Nucleus accumbens (tissue), 56 donors: ENCODE results near the gene SLC22A3.
"Not testable (repeated sequence)": the region's sequence is repeated elsewhere in the genome, so short reads cannot be mapped to it uniquely, and the experiment has no call there.

Experiments
- DNase-seq, 56 donors: peaks; one replicate each; lab custom pipeline; 2025; lab: John Stamatoyannopoulos, UW

SLC22A3 gene

DNA sequence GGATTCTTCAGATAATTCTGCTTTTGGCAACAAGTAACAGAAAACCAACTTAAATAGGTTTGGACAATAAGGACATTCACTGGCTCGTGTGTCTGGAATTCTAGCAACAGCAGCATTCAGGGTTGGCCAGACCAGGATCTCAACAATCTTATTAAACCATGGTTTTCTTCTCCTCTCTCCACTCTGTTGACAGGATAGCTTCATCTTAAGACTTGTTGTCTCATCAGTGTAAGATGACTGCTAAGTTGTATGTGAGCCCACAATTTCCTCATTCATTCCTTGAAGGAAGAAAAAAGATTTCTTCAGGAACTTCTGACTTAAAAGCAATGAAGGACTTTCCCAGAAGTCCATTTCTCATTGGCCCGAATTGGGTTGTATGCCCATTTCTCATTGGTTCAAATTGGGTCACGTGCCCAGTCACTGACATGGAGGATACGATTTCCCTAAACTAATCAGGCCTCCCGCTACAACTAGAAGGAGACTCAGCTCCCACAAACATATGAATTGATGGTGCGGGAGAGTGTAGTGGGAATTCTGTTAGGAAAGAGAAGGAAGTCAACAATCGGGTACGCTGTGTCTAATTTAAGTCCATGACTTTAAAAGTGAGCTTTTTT lies 83.7 kb downstream of the SLC22A3 start:
- no peak for DNase-seq

DNA sequence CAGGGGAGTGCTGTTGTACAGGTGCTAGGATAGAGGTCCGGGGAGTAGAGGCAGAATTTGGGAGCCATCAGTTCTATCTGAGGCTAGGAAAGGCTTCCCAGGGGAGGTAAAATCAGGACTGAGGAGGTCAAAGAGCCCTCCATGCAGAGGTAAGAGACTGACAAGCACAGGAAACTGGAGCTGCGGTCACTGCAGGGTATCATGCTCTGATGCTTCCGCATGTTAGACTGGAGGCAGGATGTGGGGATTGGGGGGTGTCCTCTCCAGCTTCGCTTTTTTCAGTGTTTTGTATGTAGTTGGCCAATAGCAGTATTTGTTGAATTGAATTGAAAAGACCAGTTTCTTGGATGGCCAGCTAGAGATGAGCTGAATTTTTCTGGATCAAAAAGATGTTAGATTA lies 87.8 kb downstream of the SLC22A3 start:
- DNase-seq, result no peak

DNA sequence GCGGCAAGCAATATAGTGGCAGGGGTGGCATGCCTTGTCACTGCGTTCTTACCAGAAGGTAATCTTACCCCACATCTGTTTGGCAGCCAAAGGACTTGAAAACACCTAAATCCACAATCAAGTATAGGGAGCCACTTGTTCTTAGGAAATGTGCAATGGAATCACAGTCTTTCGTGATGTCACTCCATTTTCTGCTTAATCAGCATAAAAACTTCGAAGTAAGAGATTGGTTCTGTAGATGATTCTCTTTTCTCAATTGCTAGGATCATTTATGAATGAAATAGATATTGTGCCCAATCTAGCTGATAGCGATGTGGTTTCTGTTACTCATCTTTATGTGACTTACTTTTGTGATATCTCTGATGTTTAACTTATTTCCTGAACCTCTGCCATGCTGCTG lies 89.0 kb downstream of the SLC22A3 start:
- DNase-seq, result no peak

DNA sequence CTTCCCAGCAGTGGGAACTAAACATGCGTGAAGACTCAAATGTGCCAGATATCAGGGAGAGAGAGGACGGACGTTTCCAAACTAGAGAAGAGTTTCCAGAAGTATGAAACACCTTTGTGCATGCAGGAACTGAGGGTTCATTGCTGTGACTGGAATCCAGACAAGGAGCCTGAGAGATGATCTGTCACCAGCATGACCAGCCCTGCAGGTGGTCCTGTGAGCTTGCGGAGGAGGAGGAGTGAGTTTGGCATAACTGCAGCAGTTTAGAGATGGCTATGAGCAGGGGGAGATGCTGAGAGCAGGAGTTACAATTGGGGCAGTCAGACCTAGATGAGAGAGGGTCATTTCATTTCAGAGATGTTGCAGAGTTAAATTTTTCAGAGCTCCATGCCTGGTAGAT lies 89.6 kb downstream of the SLC22A3 start:
- no peak for DNase-seq

DNA sequence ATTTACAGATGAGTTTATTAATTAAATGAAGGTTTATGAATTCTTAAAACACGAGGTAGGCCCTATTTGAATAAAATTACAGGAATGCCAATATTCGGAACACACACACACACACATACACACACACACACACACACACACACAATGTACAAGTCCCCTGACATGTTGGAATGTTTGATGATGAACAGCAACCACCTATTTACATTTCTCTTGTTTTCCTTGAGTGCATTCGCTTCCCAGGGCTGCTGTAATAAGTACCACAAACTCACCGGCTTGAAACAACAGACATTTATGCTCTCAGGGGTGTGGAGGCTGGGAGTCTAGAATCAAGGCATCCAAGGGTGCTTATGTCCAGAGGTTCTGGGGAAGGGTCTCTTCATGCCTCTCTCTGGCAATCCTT lies 90.3 kb downstream of the SLC22A3 start:
- no peak for DNase-seq

DNA sequence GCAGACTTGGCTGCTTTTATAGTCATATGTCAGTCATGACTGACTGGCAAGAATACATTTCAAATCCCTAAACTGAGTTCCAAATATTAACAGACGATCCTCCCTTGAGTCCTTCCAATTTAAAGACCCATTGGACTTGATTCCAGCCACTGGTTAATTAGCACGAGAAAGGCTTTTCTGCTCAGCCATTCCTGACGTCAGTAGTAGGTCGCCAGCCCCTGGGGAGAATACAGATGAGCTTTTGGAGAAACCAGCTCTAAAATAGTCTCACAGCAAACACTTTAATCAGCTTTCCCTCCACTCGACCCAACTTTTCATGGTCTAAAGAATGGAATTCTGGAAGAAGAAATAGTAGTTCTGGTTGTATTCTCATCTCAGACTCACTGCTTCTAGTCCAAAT lies 91.6 kb downstream of the SLC22A3 start:
- peak in 21 of 56 donors; percentile 3 to 73 (median 18) for DNase-seq

DNA sequence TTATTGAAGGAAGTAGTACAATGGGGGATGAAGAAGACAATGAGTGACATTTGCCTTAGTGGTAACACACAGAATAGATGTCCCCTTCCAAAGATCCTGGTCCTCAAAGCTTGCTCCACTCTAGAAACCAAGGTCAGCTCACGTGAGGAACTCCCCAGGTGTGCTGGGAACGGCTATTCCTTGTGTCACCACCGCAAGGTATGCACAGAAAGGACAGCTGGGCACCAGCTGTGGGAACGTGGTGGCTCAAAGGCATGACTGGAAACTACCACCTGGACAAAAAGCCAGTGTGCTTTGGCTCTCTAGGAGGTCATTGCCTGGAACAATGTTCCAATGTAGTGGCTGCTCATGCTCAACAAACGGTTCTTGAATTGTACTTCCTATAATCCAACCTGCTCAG lies 94.0 kb downstream of the SLC22A3 start:
- DNase-seq, result no peak

DNA sequence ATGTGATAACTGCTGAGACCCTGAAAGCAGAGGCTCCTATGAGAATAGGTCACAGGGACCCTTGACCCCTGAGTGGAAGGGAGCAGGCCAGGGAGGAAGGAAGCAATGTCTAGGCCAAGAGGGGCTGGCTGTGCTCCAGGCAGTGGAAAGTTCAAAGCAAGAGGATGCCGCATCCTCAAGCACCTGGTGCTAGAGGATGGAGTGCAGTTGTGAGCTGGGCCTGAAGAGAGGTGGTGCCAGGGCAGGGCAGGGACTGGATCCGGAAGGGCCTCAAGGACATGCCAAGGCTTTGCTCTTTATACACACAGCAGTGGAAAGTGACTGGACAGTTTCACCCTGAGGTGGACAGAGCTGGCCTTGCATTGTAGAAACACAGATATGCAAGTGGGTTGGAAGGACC lies 97.0 kb downstream of the SLC22A3 start:
- no peak for DNase-seq

DNA sequence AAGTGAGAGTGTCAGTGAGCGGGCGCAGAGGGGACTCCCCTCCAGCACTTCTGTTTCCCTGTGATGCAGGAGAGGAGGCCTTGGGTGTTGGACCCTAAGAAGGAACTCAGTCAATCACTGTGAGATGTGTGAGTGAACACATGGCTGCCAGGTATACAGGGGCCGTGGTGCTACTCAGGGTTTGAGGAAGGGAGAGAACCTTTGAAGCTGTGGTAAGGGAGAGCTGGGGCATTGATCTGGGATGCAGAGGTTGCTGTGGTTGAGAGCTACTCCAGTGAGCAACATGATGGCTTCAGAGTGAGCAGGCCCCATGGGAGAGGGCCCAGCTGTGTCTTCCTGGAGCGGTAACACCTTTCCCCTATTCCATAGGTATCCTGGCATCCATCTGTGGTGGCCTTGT lies 99.2 kb downstream of the SLC22A3 start:
- DNase-seq, result no peak

DNA sequence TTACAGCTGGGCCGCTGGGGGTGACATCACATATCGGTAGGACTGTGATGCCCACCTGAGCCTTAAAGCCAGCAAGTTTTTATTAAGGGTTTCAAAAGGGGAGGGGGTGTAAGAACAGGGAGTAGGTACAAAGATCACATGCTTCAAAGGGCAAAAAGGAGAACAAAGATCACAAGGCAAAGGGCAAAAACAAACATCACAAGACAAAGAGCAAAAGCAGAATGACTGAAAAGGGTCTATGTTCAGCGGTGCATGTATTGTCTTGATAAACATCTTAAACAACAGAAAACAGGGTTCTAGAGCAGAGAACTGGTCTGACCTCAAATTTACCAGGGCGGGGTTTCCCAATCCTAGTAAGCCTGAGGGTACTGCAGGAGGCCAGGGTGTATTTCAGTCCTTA lies 101.6 kb downstream of the SLC22A3 start:
- DNase-seq, result not testable (repeated sequence)

DNA sequence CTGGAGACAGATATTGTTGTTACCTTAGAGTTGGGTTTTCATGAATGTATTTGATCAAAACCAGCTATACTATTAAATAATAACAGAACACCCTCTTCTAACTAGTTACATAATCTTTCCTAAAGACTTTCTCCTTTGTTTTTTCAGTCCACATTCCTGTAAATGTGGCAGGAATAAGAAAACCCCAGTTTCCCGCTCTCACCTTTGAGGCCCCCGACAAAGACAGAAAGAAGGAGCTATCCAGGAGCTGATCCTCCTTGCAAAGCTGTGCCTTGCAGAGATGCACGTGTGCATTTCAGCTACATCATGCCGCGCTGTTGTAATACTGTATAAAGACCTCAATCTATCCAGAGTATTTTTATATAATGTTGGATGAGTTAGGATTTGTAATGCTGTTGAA lies 102.7 kb downstream of the SLC22A3 start:
- no peak for DNase-seq

DNA sequence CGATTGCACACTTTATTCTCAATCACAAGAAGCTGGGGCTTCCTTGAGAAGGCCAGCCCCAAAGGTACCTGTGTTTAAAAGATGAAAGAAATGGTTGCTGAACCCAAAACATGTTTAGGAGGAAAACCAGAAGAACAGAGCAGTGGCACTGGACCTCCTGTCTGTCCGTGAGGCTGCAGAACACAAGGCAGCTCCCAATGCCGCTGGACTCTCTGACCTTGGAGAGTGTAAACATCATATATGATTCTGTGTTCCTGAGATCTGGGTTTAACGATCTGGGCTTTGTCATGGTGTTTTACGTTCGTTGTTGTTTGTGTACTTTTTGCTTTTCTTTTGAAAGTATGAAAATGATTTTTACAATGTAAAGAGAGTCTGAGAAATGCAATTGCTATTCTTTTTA lies 106.1 kb downstream of the SLC22A3 start:
- DNase-seq, result no peak

DNA sequence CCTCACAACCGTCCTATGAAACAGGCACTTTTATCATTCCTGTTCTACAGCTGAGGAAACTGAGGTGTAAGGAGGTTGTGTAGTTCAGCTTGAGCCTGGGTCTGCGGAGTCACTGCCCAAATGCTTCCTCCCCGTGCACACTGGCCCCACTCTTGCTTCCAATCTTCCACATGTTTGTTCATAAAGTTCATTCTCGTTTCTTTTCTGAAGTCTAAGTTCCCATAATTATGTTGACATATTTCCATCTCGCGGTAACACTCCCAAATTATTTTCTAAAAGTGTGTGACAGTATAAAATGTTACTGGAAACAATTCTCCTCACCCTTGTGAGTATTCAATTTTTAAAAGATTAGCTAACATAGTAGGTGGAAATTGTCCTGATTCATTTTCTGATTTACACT lies 106.9 kb downstream of the SLC22A3 start:
- DNase-seq, result no peak

DNA sequence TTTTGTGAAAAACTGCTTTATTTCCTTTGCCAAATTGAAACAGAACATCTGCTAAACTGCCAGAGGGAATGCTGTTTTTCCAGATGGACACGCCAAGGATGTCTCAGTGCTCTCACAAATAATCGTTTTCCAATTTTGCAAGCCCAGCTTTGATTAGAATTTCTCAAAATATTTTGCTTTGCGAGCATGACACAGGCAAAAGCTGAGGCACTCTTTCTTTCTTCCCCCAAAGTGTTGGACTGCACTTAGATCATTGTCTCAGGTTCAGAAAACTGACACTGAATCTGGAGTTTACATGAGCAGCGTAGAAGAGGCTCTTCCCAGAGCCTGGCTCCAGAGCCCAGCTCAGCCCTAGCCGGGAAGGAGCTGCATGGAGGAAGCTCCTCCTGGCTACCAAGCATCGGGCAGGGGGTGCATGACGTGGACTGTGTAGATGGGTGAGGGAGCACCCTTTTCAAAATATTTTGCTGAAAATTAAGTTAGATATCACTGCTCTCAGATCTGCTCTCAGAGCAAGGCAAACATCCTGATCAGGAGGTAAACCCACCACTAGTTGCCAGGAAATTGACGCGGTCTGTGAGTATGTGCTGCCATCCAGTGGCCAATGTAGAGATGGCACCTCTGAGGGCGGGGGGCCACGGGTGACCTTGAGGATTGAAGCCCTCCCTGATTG lies 107.5 kb downstream of the SLC22A3 start:
- DNase-seq, result peak in 50 of 56 donors; percentile 2 to 69 (median 34)

DNA sequence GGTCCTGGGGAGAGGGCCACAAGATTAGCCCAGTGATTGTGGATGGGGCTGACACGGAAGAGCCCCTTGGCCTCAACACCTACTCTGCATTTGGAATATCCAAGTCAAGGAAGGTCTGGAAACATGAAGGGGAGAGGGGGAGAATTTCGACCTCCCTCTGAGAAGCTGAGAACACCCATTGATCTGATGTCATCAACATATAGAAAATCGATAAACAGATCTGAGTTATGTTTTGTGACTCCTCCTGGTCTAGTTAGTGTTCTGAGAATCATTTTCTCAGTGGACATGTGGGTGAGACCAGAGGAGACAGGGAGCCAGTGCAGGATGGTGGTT lies 108.0 kb downstream of the SLC22A3 start:
- DNase-seq, result no peak

DNA sequence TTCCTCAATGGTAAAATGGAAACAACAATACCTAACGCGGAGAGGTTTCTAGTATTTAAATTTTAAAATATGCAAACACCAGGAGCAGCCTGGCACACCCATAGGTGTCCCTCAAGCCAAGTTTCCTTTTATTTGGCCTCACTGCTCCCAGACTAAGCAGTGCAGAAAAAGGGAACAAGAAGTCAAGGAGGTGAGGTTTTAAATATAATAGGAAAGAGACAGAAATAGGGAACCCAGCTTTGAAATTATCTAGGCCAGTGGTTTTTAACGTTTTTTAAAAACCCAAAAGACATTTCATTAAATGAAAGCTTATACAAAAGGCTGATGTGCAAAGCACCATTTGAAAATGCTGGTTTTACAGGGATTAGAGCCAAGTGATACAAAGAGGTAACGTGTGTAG lies 109.6 kb downstream of the SLC22A3 start:
- DNase-seq, result no peak

DNA sequence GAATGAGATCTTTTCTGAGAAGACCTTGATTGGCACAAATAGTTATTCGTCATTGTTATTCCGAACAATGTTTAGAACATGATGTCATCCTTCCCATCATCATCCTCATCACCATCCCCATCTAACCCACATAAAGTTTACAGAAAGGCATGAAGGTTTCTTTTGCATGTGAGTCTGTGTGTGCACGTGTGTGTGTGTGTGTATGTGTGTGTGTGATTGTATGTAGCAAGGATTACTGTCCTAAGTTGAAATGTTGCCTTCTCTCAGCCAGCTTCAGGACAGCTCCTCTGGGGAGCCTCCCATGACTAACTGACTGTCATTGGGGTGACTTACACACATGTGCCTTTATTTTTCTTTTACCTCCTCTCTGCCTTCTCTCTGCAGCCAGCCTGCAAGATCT lies 113.5 kb downstream of the SLC22A3 start:
- no peak for DNase-seq

DNA sequence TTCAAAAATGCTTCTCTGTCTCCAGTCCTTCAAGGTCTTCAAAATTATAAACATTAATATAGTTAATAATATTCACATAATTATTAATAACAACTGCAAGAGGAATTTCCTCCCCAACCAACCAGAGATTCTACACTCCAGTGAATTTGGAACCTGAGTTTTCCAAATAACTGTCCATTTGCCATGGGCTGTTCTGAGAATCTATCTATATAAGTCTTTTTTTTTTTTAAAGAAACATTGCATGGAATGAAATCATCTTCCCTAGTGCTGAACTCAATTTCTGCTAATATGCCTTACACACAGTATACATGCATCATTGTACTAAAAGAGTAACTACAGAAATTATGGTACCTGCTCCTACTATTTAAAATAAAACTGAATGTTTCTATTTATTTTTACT lies 113.9 kb downstream of the SLC22A3 start:
- no peak for DNase-seq

DNA sequence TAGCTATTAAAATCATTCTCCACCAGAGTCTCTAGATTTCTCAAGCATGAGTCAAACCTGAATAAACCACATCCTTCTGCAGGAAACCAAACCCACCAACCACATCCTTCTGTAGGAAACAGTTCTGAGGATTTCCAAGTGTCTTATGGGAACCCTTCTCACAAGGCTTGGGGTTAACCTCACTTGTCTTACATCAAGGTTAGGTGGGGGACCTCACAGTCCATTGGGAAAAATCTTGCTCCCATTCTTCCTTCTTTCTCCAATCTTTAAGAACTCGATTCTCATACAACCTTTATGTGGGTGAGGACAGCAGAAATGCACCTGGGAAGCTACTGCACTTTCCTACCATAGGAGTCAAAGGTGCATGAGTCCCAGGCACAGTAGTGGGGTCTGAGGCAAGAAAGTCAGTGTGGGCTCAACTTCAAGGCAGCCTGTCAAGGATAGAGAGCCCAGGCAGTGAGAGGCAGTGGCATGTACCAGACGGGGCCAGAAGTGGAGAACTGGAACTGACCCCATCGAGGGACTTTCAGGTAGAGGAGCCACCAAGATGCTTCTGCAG lies 114.5 kb downstream of the SLC22A3 start:
- no peak for DNase-seq

DNA sequence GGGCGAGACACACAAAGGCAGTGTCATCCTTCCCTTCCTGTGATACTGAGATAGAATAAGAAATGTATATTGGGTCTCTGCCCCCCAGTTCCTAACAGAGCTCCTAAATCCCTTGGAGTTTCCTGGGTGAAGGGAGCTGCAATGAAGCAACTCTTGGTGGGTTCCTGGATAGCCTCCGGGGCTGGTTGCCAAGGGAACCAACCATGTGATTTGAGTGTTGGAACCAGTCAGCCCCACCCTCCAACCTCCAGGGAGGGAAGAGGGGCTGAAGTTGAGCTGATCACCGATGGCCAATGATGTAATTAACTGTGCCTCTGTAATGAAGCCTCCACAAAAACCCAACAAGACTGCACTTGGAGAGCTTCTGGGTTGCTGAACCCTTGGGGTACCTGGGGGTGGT lies 116.6 kb downstream of the SLC22A3 start:
- DNase-seq, result no peak

DNA sequence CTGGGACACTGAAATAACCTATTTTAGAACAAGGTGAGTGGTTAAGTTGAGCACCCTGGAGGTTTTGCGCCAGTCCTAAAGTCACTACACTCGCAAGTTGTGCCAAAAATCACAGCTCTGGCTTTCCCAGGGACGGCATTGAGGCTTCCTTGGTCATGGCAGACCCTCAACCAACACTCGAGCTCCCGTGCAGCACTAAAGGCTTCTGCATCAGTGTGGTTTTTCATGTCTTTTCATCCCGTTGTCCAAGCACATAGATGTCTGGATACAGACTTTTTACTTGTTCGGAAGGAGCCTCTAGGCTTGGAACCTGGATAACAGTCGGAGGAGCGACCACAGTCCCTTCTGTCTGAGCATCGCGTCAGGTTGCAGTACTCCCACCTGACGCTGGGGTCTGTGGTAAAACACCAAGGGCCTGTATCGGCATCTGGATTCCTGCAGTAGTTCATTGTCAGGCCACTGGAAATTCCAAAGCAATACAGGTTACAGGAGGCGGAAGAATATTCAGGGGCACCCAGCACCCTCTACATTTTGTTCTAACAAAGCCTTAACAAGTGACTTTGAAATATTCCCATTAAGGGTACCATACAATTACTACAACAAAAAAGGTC lies 119.2 kb downstream of the SLC22A3 start:
- not testable (repeated sequence) for DNase-seq

DNA sequence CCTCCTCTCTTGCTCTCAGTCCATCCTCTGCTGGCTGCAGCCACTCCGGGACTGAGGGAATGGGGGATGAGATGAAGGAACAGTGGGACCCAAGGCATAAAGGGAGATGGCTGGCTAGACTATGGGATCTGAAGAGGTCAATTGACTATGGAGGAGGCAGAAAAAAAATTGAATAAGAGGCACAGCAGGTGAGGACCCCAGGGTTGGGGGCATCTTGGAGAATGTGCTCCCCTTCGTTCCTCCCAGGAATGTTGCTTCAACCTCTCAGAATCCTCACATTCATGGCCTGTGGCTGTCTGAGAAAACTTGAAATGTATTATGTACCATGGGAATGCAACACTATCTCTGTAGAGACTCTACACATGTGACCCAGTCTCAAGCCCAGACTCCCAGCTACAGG lies 121.0 kb downstream of the SLC22A3 start:
- no peak for DNase-seq
